Stimulated activated CD8-positive, alpha-beta memory T cell treated with anti-CD3 and anti-CD28 coated beads, Interleukin-7, amount 100 ng/mL, for 1 hour (primary cell): ENCODE measurements around the gene FANCG.

Experiments
- DNase-seq, 2 donors: peaks; one replicate each; pipeline ENCODE4 v3.0.0-alpha.2; 2020; ENCODE audit warnings: low read depth in 2 of 2

FANCG gene

GRCh38 chr9:35103660-35104191 lies 24.0 kb upstream of the FANCG start:
- DNase-seq: no peak

- DNase-seq: peak; percentile 80 to 81
Observed at GRCh38 chr9:35102769-35103659, 23.3 kb upstream of the FANCG start, which contains the start of gene STOML2. STOML2 (minus strand) TSS chr9:35103131; CDS start chr9:35103094, 37 bp downstream.

- DNase-seq: no peak
Observed at GRCh38 chr9:35102465-35102768, 22.7 kb upstream of the FANCG start.

GRCh38 chr9:35097573-35097972 lies 17.8 kb upstream of the FANCG start:
- no peak for DNase-seq

DNA sequence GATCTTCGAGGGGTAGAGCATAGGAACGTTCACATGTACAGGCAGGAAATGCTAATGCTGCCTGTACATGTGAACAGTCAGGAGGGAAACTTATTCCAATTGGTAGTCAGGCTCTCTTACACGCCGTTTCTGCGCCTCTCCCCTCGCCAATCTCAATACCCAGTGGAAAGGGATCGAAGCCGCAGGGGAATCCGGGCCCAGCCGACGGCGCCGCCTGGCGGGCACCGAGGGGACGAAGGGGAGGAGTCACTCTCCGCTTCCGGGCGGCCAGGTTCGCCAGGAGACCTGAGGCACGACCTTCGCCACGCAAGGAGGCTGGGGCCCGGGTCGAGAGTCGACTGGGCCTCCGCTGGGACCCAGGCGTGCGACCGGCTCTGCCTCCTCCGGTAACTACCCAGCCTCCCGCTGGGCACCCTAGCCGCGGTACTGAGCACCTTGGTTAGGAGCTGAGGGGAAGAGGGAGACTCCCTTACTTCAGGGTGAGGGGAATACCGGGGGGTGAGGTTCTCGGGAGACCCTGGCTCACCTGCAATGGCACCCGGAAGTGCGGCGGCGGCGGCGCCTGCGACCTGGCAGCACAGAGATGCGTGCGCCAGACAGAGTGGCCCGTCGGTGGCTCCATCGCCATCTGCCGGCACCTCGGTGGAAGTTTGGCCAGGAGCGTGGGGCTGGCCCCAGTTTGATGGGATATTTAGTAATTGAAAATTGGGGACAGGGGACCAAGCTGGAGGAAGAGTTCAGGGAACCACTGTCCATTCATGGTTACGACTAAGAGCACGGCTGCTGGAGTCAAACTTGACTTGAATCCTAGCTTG lies 16.5 kb upstream of the FANCG start, which contains the start of gene PIGO:
Gene PIGO, minus strand, starts transcription at position 557 of the 815 bp plus-strand sequence. CDS start 1,026 bp downstream, outside the sequence.
- peak; percentile 71 to 72 for DNase-seq

DNA sequence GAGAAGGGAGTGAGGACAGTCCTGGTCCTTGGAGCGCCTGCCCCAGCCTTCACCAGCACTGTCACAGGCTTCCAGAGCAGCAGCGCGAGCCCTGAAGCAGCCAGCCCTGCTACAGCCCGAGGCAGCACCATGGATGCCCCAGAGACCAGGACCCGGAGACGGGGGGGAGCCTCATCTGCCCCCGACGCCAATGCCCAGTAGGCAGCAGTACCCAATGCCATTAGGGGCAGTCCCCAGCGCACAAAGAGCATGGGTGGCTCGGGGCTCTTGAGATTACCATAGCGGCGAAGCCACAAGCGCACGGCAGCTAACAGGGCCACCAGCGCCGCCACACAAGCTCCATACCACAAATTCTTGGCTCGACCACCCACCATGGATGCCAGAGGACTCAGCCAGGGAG lies 11.8 kb upstream of the FANCG start:
- no peak for DNase-seq

GRCh38 chr9:35089434-35089833 lies 9.7 kb upstream of the FANCG start:
- DNase-seq: no peak

DNA sequence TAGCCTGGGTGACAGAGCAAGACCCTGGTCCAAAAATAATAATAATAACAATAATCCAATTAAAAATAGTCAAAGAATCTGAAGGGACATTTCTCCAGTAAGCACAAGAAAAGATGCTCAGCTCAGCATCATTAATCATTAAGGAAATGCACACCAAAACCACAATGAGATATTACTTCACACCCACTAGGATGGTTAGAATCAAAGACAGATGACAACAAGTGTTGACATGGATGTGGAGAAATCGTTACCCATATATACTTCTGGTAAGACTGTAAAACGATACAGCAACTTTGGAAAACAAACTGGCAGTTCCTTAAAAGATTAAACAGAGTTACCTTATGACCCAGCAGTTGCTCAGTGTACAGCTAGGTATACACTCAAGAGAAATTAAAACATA lies 5.3 kb upstream of the FANCG start:
- no peak for DNase-seq

- no peak for DNase-seq
Observed at GRCh38 chr9:35079041-35079425, 709 bp downstream of the FANCG start.

- no peak for DNase-seq
Observed at GRCh38 chr9:35078066-35078465, 1.7 kb downstream of the FANCG start.

- DNase-seq: no peak
Observed at GRCh38 chr9:35076848-35077247, 2.9 kb downstream of the FANCG start.

DNA sequence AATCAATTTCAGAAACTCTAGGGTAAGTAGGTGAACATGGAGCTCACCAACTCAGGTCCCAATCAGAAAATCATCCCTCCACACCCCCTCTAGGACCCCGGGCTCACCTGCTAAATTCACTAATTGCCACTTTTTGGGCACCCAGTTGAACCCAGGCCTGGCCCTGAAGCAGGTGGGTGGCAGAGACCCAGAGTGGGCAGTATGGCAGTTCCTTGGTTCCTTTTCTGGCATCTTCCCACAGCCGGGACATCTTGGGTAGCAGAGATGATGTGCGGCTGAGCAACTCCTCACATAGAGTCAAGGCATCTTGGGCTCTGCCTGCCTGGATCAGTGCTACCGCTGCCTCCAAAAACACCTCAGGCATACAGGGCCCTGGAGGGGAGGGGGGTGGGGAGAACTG lies 4.4 kb downstream of the FANCG start:
- no peak for DNase-seq

DNA sequence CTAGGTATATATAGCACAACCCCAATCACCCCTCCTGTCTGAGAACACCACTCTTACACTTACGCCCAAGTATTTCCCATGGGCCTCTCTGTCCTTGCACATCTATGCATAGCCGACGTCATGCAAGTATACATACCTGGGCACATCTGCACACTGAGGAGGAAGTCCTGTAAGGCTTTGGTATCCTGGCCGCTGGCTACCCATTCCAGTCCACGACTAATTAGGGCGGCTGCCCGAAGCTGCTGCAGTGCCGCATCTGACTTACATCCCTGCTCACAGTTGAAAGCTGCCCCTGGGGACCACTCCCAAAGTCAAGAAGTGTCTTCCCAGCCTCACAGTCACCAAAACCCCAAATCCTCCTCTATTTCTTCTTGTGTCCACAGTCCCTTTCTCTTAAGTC lies 5.0 kb downstream of the FANCG start:
- DNase-seq: no peak

GRCh38 chr9:35074141-35074540 lies 5.6 kb downstream of the FANCG start:
- no peak for DNase-seq

DNA sequence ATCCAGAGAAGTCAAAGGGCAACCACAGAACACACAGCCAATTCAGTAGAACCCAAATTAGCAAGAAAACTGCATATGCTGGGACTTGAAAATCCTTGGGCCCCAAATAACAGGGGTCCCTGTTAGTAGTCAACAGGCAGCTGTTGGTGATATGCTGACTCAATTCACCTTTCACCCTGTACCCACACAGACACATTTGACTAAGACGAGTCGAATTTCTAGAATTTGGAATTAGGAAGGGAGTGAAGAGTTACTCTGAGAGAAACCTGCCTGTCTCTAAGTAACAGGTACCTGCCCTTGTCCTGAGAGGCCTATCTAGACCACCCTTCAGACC lies 6.5 kb downstream of the FANCG start:
- no peak for DNase-seq

GRCh38 chr9:35072461-35073278 lies 7.1 kb downstream of the FANCG start, which contains the start of gene VCP:
VCP (minus strand) TSS chr9:35072625; CDS start chr9:35072353, 272 bp downstream.
- DNase-seq: peak; percentile 91 to 93

- peak; percentile 39 to 44 for DNase-seq
Observed at GRCh38 chr9:35071814-35072460, 7.8 kb downstream of the FANCG start.

GRCh38 chr9:35070823-35071813 lies 8.6 kb downstream of the FANCG start:
- no peak for DNase-seq

DNA sequence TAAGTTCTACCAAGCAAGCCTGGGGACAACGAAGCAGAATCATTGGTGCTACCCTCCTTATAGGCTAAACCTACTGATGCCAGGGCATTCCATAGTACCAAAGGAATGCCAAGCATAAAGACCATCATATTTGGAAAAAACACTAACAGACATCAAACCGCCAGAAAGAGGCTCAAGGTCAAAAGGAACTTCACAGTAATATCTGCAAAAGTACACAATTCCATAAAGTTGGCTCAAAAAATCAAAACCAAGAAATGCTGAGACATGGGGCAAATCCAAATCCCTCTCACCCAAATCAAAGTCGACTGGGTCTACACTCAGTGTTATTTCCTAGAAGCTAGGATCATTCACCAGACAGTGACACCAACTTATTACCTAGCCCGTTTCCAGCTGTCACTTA lies 10.7 kb downstream of the FANCG start:
- DNase-seq: no peak

- DNase-seq: no peak
Observed at GRCh38 chr9:35067056-35067455, 12.7 kb downstream of the FANCG start.
